HT1080 (cell line): ENCODE measurements around the gene PTGES2. TPM values are rescaled to one million over a fixed set of nuclear protein-coding genes. Genes with fewer than 3 reads are reported as not detected.

Source experiments
- DNase-seq: peaks from one replicate; pipeline ENCODE4 v3.0.0-alpha.2; 2015; ENCODE audit warnings: low read depth
- total RNA-seq: library from RNA; depleted of rRNA; stranded (reverse); fragments of >200 nt; shearing (Covaris generic); gene quantifications from 2 replicates; pipeline ENCODE4 v1.2.3, GENCODE V29; 2014

Gene PTGES2
- total RNA-seq, 1 experiment from 2014 or later: 203 TPM

GRCh38 chr9:128105538-128106175, 21.9 kb downstream of the PTGES2 start:
- no peak for DNase-seq

DNA sequence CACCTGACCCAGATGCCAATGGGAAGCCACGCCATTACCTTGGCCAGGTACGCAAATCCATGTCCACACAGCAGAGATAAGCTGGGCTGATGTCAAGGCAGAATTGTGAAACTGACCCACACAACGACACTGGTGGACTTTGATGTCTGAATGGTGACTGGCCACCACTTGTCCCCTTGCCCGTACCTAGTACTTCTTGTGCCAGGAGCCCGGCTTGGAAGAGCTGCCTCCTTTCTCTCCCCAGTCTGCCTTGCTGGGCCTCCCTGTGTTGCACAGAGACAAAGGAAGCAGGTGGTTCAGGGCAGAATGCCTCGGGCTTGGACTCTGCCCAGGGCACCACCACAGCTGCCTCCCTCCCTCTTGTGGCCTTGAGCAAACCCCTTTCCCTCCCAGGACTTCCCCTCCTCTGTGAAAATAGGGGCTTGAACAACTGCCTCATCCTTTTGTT, 23.3 kb downstream of the PTGES2 start:
- no peak for DNase-seq

DNA sequence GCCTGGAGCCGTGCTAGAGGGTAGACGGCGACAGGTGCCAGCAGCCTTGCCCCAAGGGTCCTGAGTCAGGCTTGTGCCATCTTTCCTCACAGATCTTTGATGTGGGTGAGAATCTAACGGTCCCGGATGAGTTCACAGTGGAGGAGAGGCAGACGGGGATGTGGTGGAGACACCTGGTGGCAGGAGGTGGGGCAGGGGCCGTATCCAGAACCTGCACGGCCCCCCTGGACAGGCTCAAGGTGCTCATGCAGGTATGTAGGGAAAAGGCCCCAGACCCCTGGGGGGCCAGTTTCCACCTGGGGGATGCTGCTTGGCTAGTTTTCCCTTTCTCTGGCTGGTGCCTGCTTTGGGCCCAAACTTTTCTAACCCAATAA, 24.0 kb downstream of the PTGES2 start:
- DNase-seq: no peak

- DNase-seq: no peak
Measured at GRCh38 chr9:128102861-128103588, 24.5 kb downstream of the PTGES2 start.

DNA sequence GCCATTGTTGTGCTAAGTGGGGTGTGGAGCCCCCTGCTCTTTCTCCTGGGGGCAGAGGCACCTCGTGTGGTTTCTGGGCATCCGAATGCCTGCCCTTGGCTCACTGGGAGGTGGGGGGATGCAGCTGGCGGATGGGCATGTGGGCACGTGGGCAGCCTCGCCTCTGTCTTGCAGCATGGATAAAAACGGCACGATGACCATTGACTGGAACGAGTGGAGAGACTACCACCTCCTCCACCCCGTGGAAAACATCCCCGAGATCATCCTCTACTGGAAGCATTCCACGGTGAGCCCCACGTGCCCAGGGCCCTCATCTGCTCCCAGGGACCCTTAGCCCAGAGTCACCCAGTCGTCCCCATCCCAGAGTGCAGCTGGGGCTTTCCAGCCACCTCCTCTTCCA, 25.3 kb downstream of the PTGES2 start:
- DNase-seq: no peak

- DNase-seq: no peak
Measured at GRCh38 chr9:128101690-128102089, 25.8 kb downstream of the PTGES2 start.

DNA sequence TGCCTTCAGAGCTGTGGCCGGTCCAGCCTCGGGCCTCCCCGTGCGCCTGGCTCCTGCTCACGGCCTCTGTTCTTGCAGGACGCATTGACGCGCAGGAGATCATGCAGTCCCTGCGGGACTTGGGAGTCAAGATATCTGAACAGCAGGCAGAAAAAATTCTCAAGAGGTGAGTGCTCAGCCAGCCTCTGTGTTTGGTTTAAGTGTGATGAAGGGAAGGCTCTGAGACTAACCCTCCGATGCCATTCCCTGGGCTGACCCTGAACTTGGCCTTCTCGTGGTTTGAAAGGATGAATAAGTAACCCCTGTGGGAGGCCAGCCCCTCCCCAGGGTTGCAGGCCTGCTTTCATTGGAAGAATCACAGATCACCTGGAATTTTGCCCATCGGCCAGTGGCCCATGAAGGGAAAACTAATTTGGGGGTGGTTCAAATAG, 26.3 kb downstream of the PTGES2 start:
- DNase-seq: no peak

DNA sequence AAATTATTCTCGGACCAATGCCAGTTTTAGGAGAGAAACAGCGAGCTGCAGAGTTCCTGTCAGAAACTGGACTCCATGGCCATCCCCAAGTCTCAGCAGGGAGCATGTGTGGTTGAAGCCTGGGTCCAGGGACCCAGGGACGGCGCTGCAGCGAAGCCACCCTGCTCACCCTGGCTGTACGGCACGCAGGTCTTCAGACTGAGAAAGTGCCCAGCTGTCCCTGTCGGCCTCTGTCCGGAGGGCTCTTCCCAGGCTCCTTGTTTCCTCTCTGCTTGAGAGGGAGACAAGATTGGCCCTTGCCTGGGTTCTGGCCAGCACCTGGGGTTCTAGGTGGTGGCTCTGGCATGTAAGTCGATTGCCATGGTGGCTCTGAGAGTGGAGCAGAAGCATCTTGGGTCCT, 26.9 kb downstream of the PTGES2 start:
- DNase-seq: no peak

- DNase-seq: no peak
Measured at GRCh38 chr9:128099932-128100491, 27.5 kb downstream of the PTGES2 start.

GRCh38 chr9:128099231-128099931, 28.1 kb downstream of the PTGES2 start:
- DNase-seq: no peak

GRCh38 chr9:128098297-128099230, 29.0 kb downstream of the PTGES2 start:
- peak; percentile 95 for DNase-seq

GRCh38 chr9:128097543-128098296, 29.8 kb downstream of the PTGES2 start:
- no peak for DNase-seq

GRCh38 chr9:128096616-128097536, 30.7 kb downstream of the PTGES2 start:
- DNase-seq: no peak

DNA sequence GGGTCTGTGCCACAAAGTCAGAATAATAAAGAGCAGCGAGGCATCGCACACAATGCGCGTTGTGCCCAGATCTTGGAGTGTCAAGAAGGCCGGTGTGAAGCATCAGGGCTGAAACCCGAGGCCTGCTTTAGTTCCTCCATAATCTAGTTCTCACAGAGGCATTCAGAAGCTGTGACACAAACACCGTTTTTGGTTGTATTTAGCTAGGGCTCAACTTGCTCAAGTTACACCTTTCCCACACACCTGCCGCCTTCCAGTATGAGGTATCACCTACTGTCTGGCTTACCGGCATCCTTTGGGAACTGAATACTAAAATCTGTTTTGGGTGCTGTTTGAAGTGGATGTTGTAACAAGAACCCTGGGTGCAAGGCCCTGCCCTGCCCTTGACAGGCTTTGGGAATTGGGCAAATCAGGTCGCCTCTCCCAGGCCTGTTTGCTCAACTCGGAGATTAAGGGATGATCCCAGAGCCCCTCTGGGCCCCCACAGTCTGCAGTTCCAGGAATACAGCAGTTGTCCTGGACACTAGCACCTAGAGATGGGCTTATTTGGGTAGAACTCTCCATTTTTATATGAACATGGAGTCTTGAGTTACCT, 32.5 kb downstream of the PTGES2 start:
- DNase-seq: no peak

DNA sequence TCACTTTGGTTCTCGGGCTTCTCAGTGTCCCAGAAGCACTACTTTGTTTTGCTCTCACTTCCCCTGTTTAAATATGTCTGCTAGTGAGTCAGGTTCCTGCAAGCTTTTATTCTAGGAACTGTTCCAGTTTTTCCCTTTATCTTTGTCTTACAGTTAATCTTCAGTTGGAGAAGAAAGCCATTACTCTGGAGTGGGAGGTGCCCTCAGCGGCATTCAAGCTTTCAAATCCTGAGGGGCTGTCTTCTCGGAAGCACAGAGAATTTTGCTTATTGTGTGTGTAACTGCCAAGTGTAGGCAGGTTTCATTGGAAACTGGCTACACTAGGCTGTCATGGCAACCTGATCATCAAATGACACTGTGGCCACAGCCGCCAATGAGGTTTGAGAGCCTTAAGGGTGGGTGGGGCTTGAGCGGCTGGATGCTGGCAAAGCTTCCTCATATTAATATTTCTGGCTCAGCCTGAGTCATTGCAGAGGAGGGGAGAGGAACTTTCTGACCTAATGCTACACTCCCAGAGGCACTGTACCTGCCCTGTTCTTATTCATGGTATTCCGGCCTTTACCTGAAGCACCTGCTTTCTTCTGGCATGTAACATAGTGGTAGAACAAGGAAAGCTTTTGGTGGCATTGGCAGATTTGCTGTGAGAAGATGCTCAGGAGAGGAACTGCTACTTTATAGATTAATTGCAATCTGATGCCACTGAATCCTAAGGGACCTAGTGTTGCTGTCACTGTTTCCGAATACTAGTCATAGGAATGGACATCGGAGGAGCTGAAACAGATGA, 33.2 kb downstream of the PTGES2 start:
- DNase-seq: peak; percentile 97

GRCh38 chr9:128093011-128093410, 34.5 kb downstream of the PTGES2 start:
- no peak for DNase-seq

DNA sequence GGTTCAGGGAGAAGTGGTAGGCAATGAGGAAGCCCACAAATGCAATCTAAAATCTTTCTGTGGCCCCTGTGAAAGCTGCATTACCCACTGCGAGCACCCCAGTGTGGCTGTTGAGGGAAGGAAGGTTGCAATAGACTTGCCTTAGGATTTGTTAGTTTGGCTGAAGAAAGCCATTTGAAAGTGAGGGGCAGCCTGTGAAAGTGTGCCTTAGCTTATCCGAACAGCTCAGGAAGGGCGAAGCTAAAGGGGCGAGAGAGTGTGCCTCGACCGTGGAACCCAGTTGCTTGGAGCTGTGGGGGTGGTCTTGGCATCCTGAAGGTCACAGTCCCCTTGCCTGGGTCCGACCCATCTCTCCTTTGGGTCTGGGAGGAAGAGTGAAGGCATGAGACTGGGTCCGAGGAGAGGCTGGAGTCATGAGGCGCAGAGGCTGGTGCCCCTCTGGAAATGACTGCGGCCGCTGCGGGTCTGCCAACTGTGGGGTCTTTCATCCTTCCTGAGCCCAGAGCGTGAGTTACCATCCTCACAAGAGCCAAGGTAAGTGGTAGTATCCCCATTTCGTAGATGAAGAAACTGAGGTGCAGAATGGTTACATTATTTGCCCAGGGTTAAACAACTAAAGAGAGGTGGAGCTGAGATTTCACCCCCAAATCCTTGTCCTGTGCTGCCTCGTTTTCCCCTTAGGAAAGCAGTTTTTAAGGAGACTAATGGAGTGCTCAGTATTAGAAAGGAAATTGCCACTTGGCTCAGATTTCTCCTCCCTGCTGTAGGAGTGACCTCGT, 35.1 kb downstream of the PTGES2 start:
- no peak for DNase-seq
